Mesenchymal stem cell (in vitro differentiated cells and primary cell): Measurements from ENCODE around the gene AUP1.

Experiments used
- DNase-seq: peaks from one replicate; pipeline ENCODE4 v3.0.0-alpha.2; 2013
- H2AFZ ChIP-seq: one replicate; pipeline ENCODE4 v1.6.1; 2013; ENCODE audit warnings: low read depth, mild to moderate bottlenecking, control low read depth, inconsistent platforms, low read length, moderate library complexity
- H2AK5ac ChIP-seq: 2 replicates; pipeline ENCODE4 v1.6.1; 2013; ENCODE audit warnings: low read length, moderate library complexity, mild to moderate bottlenecking, inconsistent platforms; ENCODE audit not compliant: severe bottlenecking
- H2BK120ac ChIP-seq: one replicate; pipeline ENCODE4 v1.6.1; 2013; ENCODE audit warnings: low read depth, mild to moderate bottlenecking, inconsistent platforms, low read length, moderate library complexity
- H2BK12ac ChIP-seq, 2 experiments: one replicate each; pipeline ENCODE4 v1.6.1; 2013; ENCODE audit warnings: inconsistent platforms in 2 of 2, low read length in 2 of 2, mild to moderate bottlenecking in 2 of 2, moderate library complexity in 2 of 2, control low read depth in 1 of 2
- H2BK15ac ChIP-seq: one replicate; pipeline ENCODE4 v1.6.1; 2013; ENCODE audit warnings: mild to moderate bottlenecking, low read depth, inconsistent platforms; ENCODE audit not compliant: poor library complexity, severe bottlenecking
- H2BK5ac ChIP-seq: 2 replicates; pipeline ENCODE4 v1.6.1; 2013; ENCODE audit warnings: low read depth, mild to moderate bottlenecking, low read length, control low read depth, inconsistent platforms; ENCODE audit not compliant: poor library complexity, severe bottlenecking
- H3K14ac ChIP-seq, 2 experiments: one replicate each; pipeline ENCODE4 v1.6.1; 2013; ENCODE audit warnings: inconsistent platforms in 2 of 2, low read length in 2 of 2, control low read depth in 1 of 2, mild to moderate bottlenecking in 1 of 2, moderate library complexity in 1 of 2
- H3K18ac ChIP-seq, 2 experiments: one replicate each; pipeline ENCODE4 v1.6.1; 2013; ENCODE audit warnings: inconsistent platforms in 2 of 2, low read length in 2 of 2, control low read depth in 1 of 2, low read depth in 1 of 2, mild to moderate bottlenecking in 1 of 2
- H3K23ac ChIP-seq, 2 experiments: one replicate each; pipeline ENCODE4 v1.6.1; 2013; ENCODE audit warnings: inconsistent platforms in 2 of 2, low read length in 2 of 2, mild to moderate bottlenecking in 2 of 2, moderate library complexity in 2 of 2, control low read depth in 1 of 2
- H3K27ac ChIP-seq: 2 replicates; pipeline ENCODE4 v1.5.1; 2013; ENCODE audit warnings: mild to moderate bottlenecking, moderate library complexity, low read length, control low read depth, inconsistent platforms; ENCODE audit not compliant: poor library complexity, severe bottlenecking
- H3K27me3 ChIP-seq, 2 experiments: 2 replicates each; pipeline versions ENCODE4 v1.6.1 to v1.7.0; 2013; ENCODE audit warnings: low read length in 2 of 2, mild to moderate bottlenecking in 2 of 2, moderate library complexity in 2 of 2, control low read depth in 1 of 2, inconsistent platforms in 1 of 2; ENCODE audit not compliant: control insufficient read depth in 1 of 2, insufficient read depth in 1 of 2
- H3K36me3 ChIP-seq, 2 experiments: 2 replicates each; pipeline versions ENCODE4 v1.6.1 to v1.7.0; 2013; ENCODE audit warnings: low read length in 2 of 2, control low read depth in 1 of 2, inconsistent platforms in 1 of 2, low read depth in 1 of 2, mild to moderate bottlenecking in 1 of 2; ENCODE audit not compliant: insufficient read depth in 2 of 2, control insufficient read depth in 1 of 2
- H3K4ac ChIP-seq, 2 experiments: one replicate each; pipeline ENCODE4 v1.6.1; 2013; ENCODE audit warnings: inconsistent platforms in 2 of 2, low read length in 2 of 2, mild to moderate bottlenecking in 2 of 2, moderate library complexity in 2 of 2, control low read depth in 1 of 2, low read depth in 1 of 2
- H3K4me1 ChIP-seq: 2 replicates; pipeline ENCODE4 v1.6.1; 2013; ENCODE audit warnings: low read depth, low read length, control low read depth; ENCODE audit not compliant: control insufficient read depth, insufficient read depth
- H3K4me2 ChIP-seq: 2 replicates; pipeline ENCODE4 v1.6.1; 2013; ENCODE audit warnings: low read length, mild to moderate bottlenecking, inconsistent platforms; ENCODE audit not compliant: poor library complexity, severe bottlenecking
- H3K4me3 ChIP-seq, 2 experiments: 2 replicates each; pipeline versions ENCODE4 v1.5.1 to v1.7.0; 2013; ENCODE audit warnings: low read length in 2 of 2, mild to moderate bottlenecking in 2 of 2, control low read depth in 1 of 2, low read depth in 1 of 2; ENCODE audit not compliant: insufficient read depth in 1 of 2
- H3K79me1 ChIP-seq: replicated peaks from 2 replicates; pipeline ENCODE4 v1.6.1; 2013; ENCODE audit warnings: mild to moderate bottlenecking, control low read depth, low read length, inconsistent platforms; ENCODE audit not compliant: poor library complexity, severe bottlenecking
- H3K9ac ChIP-seq: 2 replicates; pipeline ENCODE4 v1.7.0; 2013; ENCODE audit warnings: mild to moderate bottlenecking, low read length, moderate library complexity
- H3K9me3 ChIP-seq: 2 replicates; pipeline ENCODE4 v1.7.0; 2013; ENCODE audit warnings: mild to moderate bottlenecking, low read length; ENCODE audit not compliant: control insufficient read depth
- H4K8ac ChIP-seq: one replicate; pipeline ENCODE4 v1.6.1; 2013; ENCODE audit warnings: inconsistent platforms, mild to moderate bottlenecking, low read length, moderate library complexity
- H4K91ac ChIP-seq: one replicate; pipeline ENCODE4 v1.6.1; 2013; ENCODE audit warnings: mild to moderate bottlenecking, low read length, inconsistent platforms
- WGBS: methylation state at CpG from one replicate; pipeline ENCODE4 v1.1.7; 2013; ENCODE audit warnings: mixed read lengths; 5-methylcytosine and 5-hydroxymethylcytosine counted together

AUP1 gene

DNA sequence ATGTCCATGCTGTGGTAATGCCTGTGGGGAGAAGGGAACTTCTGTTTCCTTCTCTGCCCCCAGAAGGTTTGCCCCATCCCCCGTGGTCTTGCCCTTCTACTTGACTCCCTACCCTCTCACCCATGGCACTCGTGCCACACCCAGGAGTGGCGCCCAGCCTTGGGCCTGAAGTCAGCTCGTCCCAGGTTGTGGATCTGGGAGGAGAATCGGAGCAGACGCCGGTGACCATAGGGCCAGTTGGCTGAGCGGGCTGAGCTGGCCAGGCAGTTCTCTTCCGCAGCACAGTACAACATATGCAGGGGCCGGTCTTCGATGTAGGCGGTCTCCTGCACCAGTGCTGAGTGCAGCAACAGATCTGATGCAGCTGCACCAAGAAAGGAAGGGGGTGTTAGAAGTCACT is 4.9 kb upstream of the AUP1 start:
- Histone ChIP-seq H3K27ac (no peak overlapping the region), H3K36me3 (peaks cover 19 to 33% of the 10 kb centered on the region in 2 experiments), H3K9ac (no peak overlapping the region), H4K8ac (no peak overlapping the region), H2BK5ac (no peak overlapping the region), H3K23ac (no peak overlapping the region), H3K18ac (no peak overlapping the region), H2BK12ac (no peak overlapping the region), H3K14ac (no peak overlapping the region), H2BK15ac (no peak overlapping the region), H3K4me2 (no peak overlapping the region), H4K91ac (no peak overlapping the region), H3K4me3 (no peak overlapping the region), H2BK120ac (no peak overlapping the region), H2AK5ac (no peak overlapping the region), H3K27me3 (peaks cover 0 to 5% of the 10 kb centered on the region in 2 experiments), H3K9me3 (no peaks in the 10 kb centered on the region), H3K4me1 (peaks cover 7% of the 10 kb centered on the region), H3K4ac (no peak overlapping the region), H3K79me1 (peaks cover 14% of the 10 kb centered on the region), H2AFZ (no peak overlapping the region)
- WGBS: 91% methylated on average over 12 of the region's 12 CpGs
- DNase-seq: no peak

DNA sequence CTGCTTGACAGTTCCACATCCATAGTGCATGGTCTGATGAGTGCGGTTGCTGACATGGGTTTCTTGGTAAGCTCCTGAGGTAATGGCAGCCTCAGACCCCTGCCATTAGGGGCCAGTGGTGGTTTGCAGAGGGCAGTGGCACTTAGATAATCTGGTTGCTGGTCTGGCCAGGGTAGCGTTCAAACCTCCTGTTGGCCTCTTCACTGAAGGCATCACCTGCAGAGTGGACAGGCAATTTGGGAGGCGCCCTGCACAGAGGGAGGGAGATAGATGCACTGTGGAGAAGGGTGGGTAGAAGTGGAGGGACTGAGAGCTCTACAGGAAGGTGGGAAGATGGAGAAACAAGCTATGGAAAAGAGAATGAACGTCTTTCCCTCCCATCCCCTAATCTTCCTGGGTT is 4.0 kb upstream of the AUP1 start:
- Histone ChIP-seq H2BK120ac (no peak overlapping the region), H3K4ac (no peak overlapping the region), H2BK15ac (no peak overlapping the region), H3K27ac (no peak overlapping the region), H2AFZ (no peak overlapping the region), H3K9ac (no peak overlapping the region), H3K27me3 (peaks cover 0 to 4% of the 10 kb centered on the region in 2 experiments), H3K79me1 (peaks cover 16% of the 10 kb centered on the region), H3K14ac (no peak overlapping the region), H3K4me1 (peaks cover 9% of the 10 kb centered on the region), H2BK5ac (no peak overlapping the region), H2BK12ac (no peak overlapping the region), H4K8ac (no peak overlapping the region), H3K23ac (no peak overlapping the region), H2AK5ac (no peak overlapping the region), H4K91ac (no peak overlapping the region), H3K4me3 (no peak overlapping the region), H3K36me3 (peaks cover 19 to 33% of the 10 kb centered on the region in 2 experiments), H3K18ac (no peak overlapping the region), H3K4me2 (no peak overlapping the region), H3K9me3 (no peaks in the 10 kb centered on the region)
- no peak for DNase-seq
- WGBS: 96% methylated on average over 4 of the region's 4 CpGs

DNA sequence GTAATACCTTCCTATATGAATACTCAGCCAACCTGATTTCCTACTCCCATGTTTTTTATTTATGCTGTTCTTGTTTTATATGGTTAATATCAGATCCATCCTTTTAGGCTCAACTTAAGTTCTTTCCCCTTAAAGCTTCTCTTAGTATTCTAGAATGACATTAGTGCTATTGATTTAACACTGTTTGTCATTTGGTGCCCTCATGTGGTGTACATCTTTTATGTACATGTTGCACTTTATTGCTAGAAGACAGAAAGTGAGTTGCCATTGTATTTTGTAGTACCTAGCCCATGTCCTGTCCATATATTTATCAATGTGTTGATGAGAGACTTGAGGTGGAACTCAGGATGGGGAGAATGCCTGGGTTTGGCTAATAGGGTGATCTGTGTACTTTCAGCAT is 2.7 kb upstream of the AUP1 start:
- Histone ChIP-seq H2AK5ac (no peak overlapping the region), H3K79me1 (peaks cover 21% of the 10 kb centered on the region), H2BK15ac (no peak overlapping the region), H3K18ac (no peak overlapping the region), H4K91ac (no peak overlapping the region), H3K9me3 (no peaks in the 10 kb centered on the region), H3K9ac (peak overlapping the region; percentile 98), H2BK5ac (no peak overlapping the region), H3K14ac (no peak overlapping the region), H3K36me3 (peaks cover 29 to 45% of the 10 kb centered on the region in 2 experiments), H3K27ac (no peak overlapping the region), H3K27me3 (no peaks in the 10 kb centered on the region), H2AFZ (no peak overlapping the region), H2BK120ac (no peak overlapping the region), H3K4ac (no peak overlapping the region), H4K8ac (no peak overlapping the region), H3K23ac (no peak overlapping the region), H2BK12ac (no peak overlapping the region), H3K4me2 (no peak overlapping the region), H3K4me1 (peaks cover 17% of the 10 kb centered on the region), H3K4me3 (no peak overlapping the region)
- peak; percentile 64 for DNase-seq

DNA sequence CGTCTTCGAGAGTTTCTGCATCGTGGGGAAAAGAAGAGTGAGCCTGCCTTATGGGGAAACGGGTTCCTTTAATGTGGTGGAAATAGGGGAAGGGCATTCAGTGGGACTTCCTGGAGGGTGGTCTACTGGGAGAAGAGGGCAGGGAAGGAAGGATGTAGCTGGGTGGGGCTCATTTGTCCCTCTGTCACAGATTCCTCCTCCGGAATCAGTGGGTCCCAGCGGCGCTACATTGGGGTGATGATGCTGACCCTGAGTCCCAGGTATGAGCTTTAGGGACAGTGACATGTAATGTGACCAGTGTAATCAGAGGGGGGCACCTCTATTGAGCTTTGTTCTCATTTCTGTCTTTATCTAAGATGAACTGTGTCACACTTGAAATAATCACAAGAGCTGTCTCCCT is 2.2 kb upstream of the AUP1 start:
- Histone ChIP-seq H2BK12ac (no peak overlapping the region), H3K79me1 (peaks cover 26% of the 10 kb centered on the region), H3K4me3 (peak overlapping the region in 1 of 2 experiments; percentile 97), H3K36me3 (peaks cover 34 to 50% of the 10 kb centered on the region in 2 experiments), H3K4me2 (no peak overlapping the region), H4K8ac (no peak overlapping the region), H2AK5ac (no peak overlapping the region), H2BK5ac (no peak overlapping the region), H3K23ac (no peak overlapping the region), H3K14ac (no peak overlapping the region), H4K91ac (no peak overlapping the region), H2AFZ (no peak overlapping the region), H2BK120ac (no peak overlapping the region), H3K9me3 (no peaks in the 10 kb centered on the region), H3K18ac (no peak overlapping the region), H3K27ac (no peak overlapping the region), H3K4ac (no peak overlapping the region), H2BK15ac (no peak overlapping the region), H3K9ac (peak overlapping the region; percentile 98), H3K27me3 (no peaks in the 10 kb centered on the region), H3K4me1 (peaks cover 17% of the 10 kb centered on the region)
- WGBS: 93% methylated on average over 7 of the region's 7 CpGs
- DNase-seq: no peak
